ENCODE results near the gene NOS1AP. TPM values are rescaled to one million over a fixed set of nuclear protein-coding genes. Genes with fewer than 3 reads are reported as not detected.

The NOS1AP gene
- total and polyA plus RNA-seq, 5 donors, result 0.86 to 4.5 (median 4.1) TPM

GRCh38 chr1:162360237-162360873, 290.9 kb downstream of the NOS1AP start:
- Histone ChIP-seq H3K27me3 (ENCODE audit: control insufficient read depth, insufficient read depth) (no peaks in the 10 kb centered on the region), H3K4me1 (ENCODE audit: control insufficient read depth, insufficient read depth, low read length) (no peaks in the 10 kb centered on the region), H3K4me3 (ENCODE audit: low read length) (no peak overlapping the region), H3K9me3 (ENCODE audit: control insufficient read depth, low read length) (no peaks in the 10 kb centered on the region), H3K27ac (ENCODE audit: low read length) (no peak overlapping the region)
- DNase-seq (no peak), ATAC-seq (no peak)
- intact Hi-C loops (cut with DNase I), result no loop called here
- 95% methylated on average over 10 of the region's 10 CpGs for WGBS

GRCh38 chr1:162360874-162361260, 291.4 kb downstream of the NOS1AP start:
- intact Hi-C loops (cut with DNase I), result no loop called here
- H3K27ac ChIP-seq (ENCODE audit: low read length), result no peak overlapping the region
- no peak for DNase-seq
- no peak overlapping the region for H3K4me3 ChIP-seq (ENCODE audit: low read length)
- H3K27me3 ChIP-seq (ENCODE audit: control insufficient read depth, insufficient read depth), result no peaks in the 10 kb centered on the region
- WGBS, result 96% methylated on average over 4 of the region's 4 CpGs
- H3K4me1 ChIP-seq (ENCODE audit: control insufficient read depth, insufficient read depth, low read length), result no peaks in the 10 kb centered on the region
- H3K9me3 ChIP-seq (ENCODE audit: control insufficient read depth, low read length), result no peaks in the 10 kb centered on the region
- ATAC-seq, result no peak

- Histone ChIP-seq H3K9me3 (ENCODE audit: control insufficient read depth, low read length) (no peaks in the 10 kb centered on the region), H3K4me1 (ENCODE audit: control insufficient read depth, insufficient read depth, low read length) (no peaks in the 10 kb centered on the region), H3K27ac (ENCODE audit: low read length) (no peak overlapping the region), H3K27me3 (ENCODE audit: control insufficient read depth, insufficient read depth) (no peaks in the 10 kb centered on the region), H3K4me3 (ENCODE audit: low read length) (no peak overlapping the region)
- 92% methylated on average over 5 of the region's 5 CpGs for WGBS
- intact Hi-C loops (cut with DNase I), result no loop called here
- DNase-seq (no peak), ATAC-seq (no peak)
Measured at GRCh38 chr1:162361349-162361748, 291.9 kb downstream of the NOS1AP start.

DNA sequence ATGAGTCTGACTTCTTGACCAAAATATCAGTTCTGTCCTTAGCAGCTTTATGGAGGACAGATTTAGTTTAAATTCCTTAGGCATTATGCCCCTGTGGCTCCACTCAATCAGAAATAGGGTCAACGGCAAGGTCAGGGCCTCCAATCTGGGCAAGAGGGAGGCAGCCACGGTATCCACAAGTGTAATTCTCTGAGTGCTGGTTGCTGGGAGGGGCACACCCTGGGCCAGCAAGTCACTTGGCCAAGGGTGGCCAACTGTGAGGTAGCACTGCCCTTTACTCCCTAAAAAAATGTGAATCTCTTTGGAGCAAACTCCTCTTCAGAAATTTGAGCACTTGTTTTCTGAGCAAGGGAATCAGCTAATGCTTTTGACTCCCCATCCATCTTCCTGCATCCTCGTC, 294.3 kb downstream of the NOS1AP start:
- Histone ChIP-seq H3K4me3 (ENCODE audit: low read length) (no peak overlapping the region), H3K4me1 (ENCODE audit: control insufficient read depth, insufficient read depth, low read length) (no peaks in the 10 kb centered on the region), H3K27ac (ENCODE audit: low read length) (no peak overlapping the region), H3K9me3 (ENCODE audit: control insufficient read depth, low read length) (no peaks in the 10 kb centered on the region), H3K27me3 (ENCODE audit: control insufficient read depth, insufficient read depth) (no peaks in the 10 kb centered on the region)
- ATAC-seq (no peak), DNase-seq (no peak)
- intact Hi-C loops (cut with DNase I), result no loop called here
- WGBS, result 86% methylated on average over 3 of the region's 3 CpGs

DNA sequence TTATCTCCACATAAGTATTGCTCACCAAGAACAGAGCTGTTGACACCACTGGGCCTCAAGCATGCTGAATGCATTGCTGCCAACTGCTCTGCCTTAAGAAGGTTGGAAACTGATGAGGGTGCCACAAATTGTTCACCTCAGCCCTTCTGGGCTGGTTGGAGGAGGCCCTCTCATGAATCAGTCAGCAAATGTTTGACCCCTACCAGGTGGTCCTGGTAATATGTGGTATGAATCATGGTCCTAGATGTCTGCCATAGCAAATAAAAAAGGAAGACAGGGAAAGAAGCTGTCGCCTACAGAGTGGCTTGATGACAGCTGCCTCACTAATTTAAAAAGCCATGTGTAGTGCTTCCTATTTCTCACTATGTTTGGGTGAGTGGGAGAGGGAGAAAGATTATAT, 295.0 kb downstream of the NOS1AP start:
- Histone ChIP-seq H3K27ac (ENCODE audit: low read length) (no peak overlapping the region), H3K4me3 (ENCODE audit: low read length) (no peak overlapping the region), H3K27me3 (ENCODE audit: control insufficient read depth, insufficient read depth) (no peaks in the 10 kb centered on the region), H3K9me3 (ENCODE audit: control insufficient read depth, low read length) (no peaks in the 10 kb centered on the region), H3K4me1 (ENCODE audit: control insufficient read depth, insufficient read depth, low read length) (no peaks in the 10 kb centered on the region)
- WGBS, result 93% methylated on average over 1 of the region's 1 CpG
- DNase-seq (no peak), ATAC-seq (no peak)
- intact Hi-C loops (cut with DNase I), result no loop called here

DNA sequence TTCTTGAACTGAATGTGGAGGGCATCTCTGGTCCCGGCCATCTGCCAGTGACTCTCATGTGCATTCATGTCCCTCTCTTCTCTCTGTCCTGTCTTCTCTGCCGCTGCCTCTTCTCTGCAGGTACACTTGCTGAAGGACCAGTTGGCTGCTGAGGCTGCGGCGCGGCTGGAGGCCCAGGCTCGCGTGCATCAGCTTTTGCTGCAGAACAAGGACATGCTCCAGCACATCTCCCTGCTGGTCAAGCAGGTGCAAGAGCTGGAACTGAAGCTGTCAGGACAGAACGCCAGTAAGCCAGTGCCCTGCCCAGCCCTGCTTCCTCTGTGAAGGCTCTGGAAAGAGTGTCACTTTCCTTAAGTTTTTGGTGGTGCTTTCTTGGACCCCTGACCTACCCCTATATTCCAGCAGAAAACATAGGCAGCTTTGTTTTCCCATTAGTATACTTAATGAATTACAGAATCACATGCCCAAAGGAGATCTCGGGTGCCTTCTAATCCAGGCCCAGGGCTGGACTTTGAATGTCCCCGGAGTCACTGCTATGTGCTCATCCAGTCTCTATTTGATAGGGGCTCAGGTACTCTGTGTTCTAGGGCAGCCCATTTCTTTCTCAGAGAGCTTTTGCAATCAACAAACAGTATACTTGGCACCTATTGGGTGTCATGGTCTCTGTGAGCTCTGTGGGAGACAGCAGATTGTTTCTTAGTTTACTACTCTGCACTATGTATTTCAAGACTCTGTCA, 296.0 kb downstream of the NOS1AP start:
- Histone ChIP-seq H3K27ac (ENCODE audit: low read length) (no peak overlapping the region), H3K9me3 (ENCODE audit: control insufficient read depth, low read length) (no peaks in the 10 kb centered on the region), H3K27me3 (ENCODE audit: control insufficient read depth, insufficient read depth) (no peaks in the 10 kb centered on the region), H3K4me1 (ENCODE audit: control insufficient read depth, insufficient read depth, low read length) (no peaks in the 10 kb centered on the region), H3K4me3 (ENCODE audit: low read length) (no peak overlapping the region)
- WGBS, result 90% methylated on average over 10 of the region's 10 CpGs
- ATAC-seq, result no peak
- DNase-seq, result no peak
- intact Hi-C loops (cut with DNase I), result no loop called here

- intact Hi-C loops (cut with DNase I), result no loop called here
- 71% methylated on average over 4 of the region's 4 CpGs for whole genome bisulfite sequencing
- no peak for ATAC-seq
Measured at GRCh38 chr1:162366149-162366548, 296.7 kb downstream of the NOS1AP start.

DNA sequence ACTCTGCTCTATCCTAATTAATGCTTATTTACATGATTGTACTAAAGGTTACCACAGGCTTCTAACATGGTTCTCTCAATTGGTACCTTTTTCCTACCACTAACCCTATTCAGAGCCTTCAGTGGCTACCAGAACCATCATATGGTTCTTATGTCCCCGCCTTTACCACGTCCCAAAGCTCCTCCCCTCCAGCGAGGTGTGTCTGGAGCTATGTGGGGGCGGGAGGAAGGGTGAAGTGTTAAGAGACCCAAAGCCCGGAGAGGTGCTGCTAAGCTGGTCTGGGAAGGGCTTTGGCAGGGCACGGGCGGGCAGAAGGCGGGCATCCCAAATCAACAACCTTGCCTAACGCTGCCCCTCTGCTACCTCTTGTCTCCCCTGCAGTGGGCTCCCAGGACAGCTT, 297.2 kb downstream of the NOS1AP start:
- no peak for ATAC-seq
- Histone ChIP-seq H3K27me3 (ENCODE audit: control insufficient read depth, insufficient read depth) (no peaks in the 10 kb centered on the region), H3K9me3 (ENCODE audit: control insufficient read depth, low read length) (no peaks in the 10 kb centered on the region), H3K4me3 (ENCODE audit: low read length) (no peak overlapping the region), H3K27ac (ENCODE audit: low read length) (no peak overlapping the region), H3K4me1 (ENCODE audit: control insufficient read depth, insufficient read depth, low read length) (no peaks in the 10 kb centered on the region)
- intact Hi-C loops (cut with DNase I), result no loop called here
- no peak for DNase-seq
- 81% methylated on average over 9 of the region's 9 CpGs for WGBS

More at GRCh38 chr1:162366149-162366548, 296.7 kb downstream of the NOS1AP start:
- H3K27me3 ChIP-seq (ENCODE audit: control insufficient read depth, insufficient read depth), result no peaks in the 10 kb centered on the region
- no peak overlapping the region for H3K4me3 ChIP-seq (ENCODE audit: low read length)
- no peak for DNase-seq
- no peak overlapping the region for H3K27ac ChIP-seq (ENCODE audit: low read length)
- no peaks in the 10 kb centered on the region for H3K9me3 ChIP-seq (ENCODE audit: control insufficient read depth, low read length)
- H3K4me1 ChIP-seq (ENCODE audit: control insufficient read depth, insufficient read depth, low read length), result no peaks in the 10 kb centered on the region

- no peak overlapping the region for H3K4me3 ChIP-seq (ENCODE audit: low read length)
- H3K4me1 ChIP-seq (ENCODE audit: control insufficient read depth, insufficient read depth, low read length), result no peaks in the 10 kb centered on the region
- peak in 2 of 3 donors; percentile 56 to 58 for DNase-seq
- peak; percentile 24 to 48 for ATAC-seq
- H3K9me3 ChIP-seq (ENCODE audit: control insufficient read depth, low read length), result no peaks in the 10 kb centered on the region
- WGBS, result 73% methylated on average over 36 of the region's 36 CpGs
- intact Hi-C loops (cut with DNase I), result no loop called here
- no peaks in the 10 kb centered on the region for H3K27me3 ChIP-seq (ENCODE audit: control insufficient read depth, insufficient read depth)
- H3K27ac ChIP-seq (ENCODE audit: low read length), result no peak overlapping the region
Measured at GRCh38 chr1:162367073-162367472, 297.6 kb downstream of the NOS1AP start.

DNA sequence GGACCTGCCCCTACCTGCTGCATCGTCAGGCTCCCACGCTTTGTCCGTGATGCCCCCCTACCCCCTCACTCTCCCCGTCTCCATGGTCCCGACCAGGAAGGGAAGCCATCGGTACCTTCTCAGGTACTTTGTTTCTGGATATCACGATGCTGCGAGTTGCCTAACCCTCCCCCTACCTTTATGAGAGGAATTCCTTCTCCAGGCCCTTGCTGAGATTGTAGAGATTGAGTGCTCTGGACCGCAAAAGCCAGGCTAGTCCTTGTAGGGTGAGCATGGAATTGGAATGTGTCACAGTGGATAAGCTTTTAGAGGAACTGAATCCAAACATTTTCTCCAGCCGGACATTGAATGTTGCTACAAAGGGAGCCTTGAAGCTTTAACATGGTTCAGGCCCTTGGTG, 298.3 kb downstream of the NOS1AP start:
- DNase-seq (no peak), ATAC-seq (no peak)
- H3K9me3 ChIP-seq (ENCODE audit: control insufficient read depth, low read length), result no peaks in the 10 kb centered on the region
- H3K4me3 ChIP-seq (ENCODE audit: low read length), result no peak overlapping the region
- no peaks in the 10 kb centered on the region for H3K27me3 ChIP-seq (ENCODE audit: control insufficient read depth, insufficient read depth)
- no peaks in the 10 kb centered on the region for H3K4me1 ChIP-seq (ENCODE audit: control insufficient read depth, insufficient read depth, low read length)
- intact Hi-C loops (cut with DNase I), result no loop called here
- H3K27ac ChIP-seq (ENCODE audit: low read length), result no peak overlapping the region
- 88% methylated on average over 10 of the region's 10 CpGs for WGBS

DNA sequence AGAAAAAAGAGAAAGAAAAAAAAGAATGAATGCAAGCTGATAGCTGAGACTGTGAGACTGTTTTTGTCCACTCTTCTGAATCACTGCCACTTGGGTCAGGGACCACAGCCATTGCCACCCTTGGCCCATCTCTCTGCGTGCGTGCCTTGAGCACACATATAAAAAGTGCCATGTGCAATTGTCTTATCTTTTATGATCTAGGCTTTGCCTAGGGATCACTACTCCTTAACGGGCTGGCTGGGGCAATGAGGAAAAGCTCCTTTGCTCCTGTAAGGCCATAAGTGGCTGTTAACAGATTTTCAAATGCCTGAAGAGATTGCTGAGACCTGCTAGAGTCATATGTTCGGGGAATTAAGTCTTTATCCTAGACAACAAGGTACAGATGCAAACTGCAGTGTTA, 299.0 kb downstream of the NOS1AP start:
- no peaks in the 10 kb centered on the region for H3K27me3 ChIP-seq (ENCODE audit: control insufficient read depth, insufficient read depth)
- 81% methylated on average over 4 of the region's 4 CpGs for WGBS
- no peak overlapping the region for H3K27ac ChIP-seq (ENCODE audit: low read length)
- no peaks in the 10 kb centered on the region for H3K4me1 ChIP-seq (ENCODE audit: control insufficient read depth, insufficient read depth, low read length)
- intact Hi-C loops (cut with DNase I), result no loop called here
- ATAC-seq (no peak), DNase-seq (no peak)
- H3K4me3 ChIP-seq (ENCODE audit: low read length), result no peak overlapping the region
- no peaks in the 10 kb centered on the region for H3K9me3 ChIP-seq (ENCODE audit: control insufficient read depth, low read length)

All from right cardiac atrium (tissue), 5 donors.